Activated T-cell treated with anti-CD3 and anti-CD28 coated beads, Interleukin-2, amount 50 U/mL, for 72 hours (primary cell): ENCODE results near the gene CDK13. TPM values are rescaled to one million over a fixed set of nuclear protein-coding genes. Genes with fewer than 3 reads are reported as not detected.

Source experiments
- ATAC-seq, 2 donors: fragments of 150-1000 bp; cut with Tn5 transposase; replicated peaks in 1 of 2; 2 replicates each; pipeline ENCODE4 v1.10.0; 2021; ENCODE audit warnings: moderate library complexity in 2 of 2, mild to moderate bottlenecking in 1 of 2
- DNase-seq, 2 donors: peaks; one replicate each; pipeline ENCODE4 v3.0.0; 2021 to 2022; ENCODE audit warnings: mixed read lengths in 1 of 2
- H3K27ac Mint-ChIP-seq: one replicate; pipeline ENCODE4 v1.8.0; 2022; ENCODE audit warnings: mild to moderate bottlenecking, moderate library complexity, mixed read lengths
- H3K27me3 Mint-ChIP-seq: one replicate; pipeline ENCODE4 v1.8.0; 2022; ENCODE audit warnings: low read depth, mixed read lengths
- H3K36me3 Mint-ChIP-seq, 2 donors: one replicate each; pipeline ENCODE4 v1.8.0; 2022; ENCODE audit warnings: mixed read lengths in 2 of 2, mild to moderate bottlenecking in 1 of 2; ENCODE audit not compliant: insufficient read depth in 2 of 2
- H3K4me1 Mint-ChIP-seq: one replicate; pipeline ENCODE4 v1.8.0; 2022; ENCODE audit warnings: low read depth, mixed read lengths
- H3K4me3 Mint-ChIP-seq, 2 donors: one replicate each; pipeline ENCODE4 v1.8.0; 2022; ENCODE audit warnings: mild to moderate bottlenecking in 2 of 2, mixed read lengths in 2 of 2, moderate library complexity in 2 of 2
- H3K9me3 Mint-ChIP-seq, 2 donors: one replicate each; pipeline ENCODE4 v1.8.0; 2022; ENCODE audit warnings: mixed read lengths in 2 of 2
- total RNA-seq, 2 donors: library from RNA; stranded (reverse); gene quantifications; one replicate each; pipeline ENCODE4 v1.2.3, GENCODE V29; 2022

CDK13 gene
- total RNA-seq, 2 donors from 2014 or later, result 47.6 to 48.2 TPM

DNA sequence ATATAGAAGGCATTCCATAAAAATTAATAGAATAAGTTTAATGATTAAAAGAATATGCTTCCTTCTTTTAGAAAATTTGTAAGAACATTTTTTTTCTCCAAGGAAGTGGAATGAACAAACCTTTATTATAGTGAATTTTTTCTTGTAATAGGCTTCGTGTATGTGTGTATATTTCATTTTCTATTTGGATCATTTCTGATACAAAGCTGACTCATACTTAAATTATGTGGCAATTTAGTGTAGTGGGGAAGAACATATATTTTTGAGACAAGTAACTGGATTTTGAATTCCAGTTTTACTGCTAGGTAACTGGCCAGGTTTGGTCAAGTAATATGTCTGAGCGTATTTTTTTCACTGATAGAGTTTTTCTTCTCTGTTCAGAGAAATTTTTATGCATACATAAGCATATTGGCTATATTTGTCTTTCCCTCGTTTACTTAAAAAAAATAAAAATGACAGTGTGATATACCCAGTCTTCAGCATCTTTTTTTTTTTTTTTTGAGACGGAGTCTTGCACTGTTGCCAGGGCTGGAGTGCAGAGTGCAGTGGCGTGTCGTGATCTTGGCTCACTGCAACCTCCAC is 50.8 kb downstream of the CDK13 start:
- H3K27ac Mint-ChIP-seq, result no peak overlapping the region
- no peak for ATAC-seq
- no peaks in the 10 kb centered on the region for H3K9me3 Mint-ChIP-seq
- peaks cover 12% of the 10 kb centered on the region for H3K4me1 Mint-ChIP-seq
- DNase-seq, result no peak
- H3K36me3 Mint-ChIP-seq, result peaks cover 0 to 8% of the 10 kb centered on the region in 2 donors
- no peak overlapping the region for H3K4me3 Mint-ChIP-seq
- H3K27me3 Mint-ChIP-seq, result no peaks in the 10 kb centered on the region

DNA sequence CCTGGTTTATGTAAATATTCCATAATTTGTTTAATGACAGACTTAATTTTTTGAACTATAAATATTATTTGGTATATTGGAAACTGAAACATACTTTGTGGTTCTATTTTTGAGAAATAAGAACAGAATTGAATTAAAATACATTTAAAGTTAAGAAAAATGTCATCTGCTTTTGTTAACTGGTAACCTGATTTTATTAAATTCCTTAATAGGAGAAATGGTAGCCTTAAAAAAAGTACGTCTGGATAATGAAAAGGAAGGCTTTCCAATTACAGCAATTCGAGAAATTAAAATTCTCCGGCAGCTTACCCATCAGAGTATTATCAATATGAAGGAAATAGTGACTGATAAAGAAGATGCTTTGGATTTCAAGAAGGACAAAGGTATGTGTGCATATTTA is 51.6 kb downstream of the CDK13 start:
- H3K27ac Mint-ChIP-seq, result no peak overlapping the region
- H3K4me3 Mint-ChIP-seq, result no peak overlapping the region

DNA sequence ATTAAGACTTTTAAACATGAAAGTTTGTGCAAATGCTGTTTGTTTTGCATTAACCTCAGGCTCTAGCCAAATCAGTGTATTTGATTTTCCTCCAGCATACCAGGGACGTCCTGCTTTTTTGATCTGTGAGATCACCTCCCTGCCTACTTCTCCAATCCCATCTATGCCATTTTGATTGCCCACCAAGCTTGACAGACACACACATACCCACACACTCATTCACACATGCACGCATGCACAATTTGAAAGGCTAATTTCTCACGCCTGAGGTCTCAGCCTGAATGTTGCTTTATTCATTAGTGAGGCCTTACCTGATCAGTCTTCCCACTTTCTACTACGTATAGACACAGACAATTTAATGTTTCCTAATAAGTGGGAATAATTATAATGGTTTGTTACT is 53.5 kb downstream of the CDK13 start:
- Mint-ChIP-seq H3K4me1 (peaks cover 15% of the 10 kb centered on the region), H3K36me3 (peaks cover 0 to 6% of the 10 kb centered on the region in 2 donors), H3K4me3 (no peak overlapping the region), H3K9me3 (no peaks in the 10 kb centered on the region), H3K27ac (no peak overlapping the region), H3K27me3 (no peaks in the 10 kb centered on the region)
- ATAC-seq (no peak), DNase-seq (no peak)

More for the DNA sequence above, 51.6 kb downstream of the CDK13 start:
- Mint-ChIP-seq H3K27me3 (no peaks in the 10 kb centered on the region), H3K9me3 (no peaks in the 10 kb centered on the region), H3K4me1 (peaks cover 15% of the 10 kb centered on the region), H3K36me3 (peaks cover 0 to 6% of the 10 kb centered on the region in 2 donors)
- no peak for ATAC-seq
- DNase-seq, result no peak

DNA sequence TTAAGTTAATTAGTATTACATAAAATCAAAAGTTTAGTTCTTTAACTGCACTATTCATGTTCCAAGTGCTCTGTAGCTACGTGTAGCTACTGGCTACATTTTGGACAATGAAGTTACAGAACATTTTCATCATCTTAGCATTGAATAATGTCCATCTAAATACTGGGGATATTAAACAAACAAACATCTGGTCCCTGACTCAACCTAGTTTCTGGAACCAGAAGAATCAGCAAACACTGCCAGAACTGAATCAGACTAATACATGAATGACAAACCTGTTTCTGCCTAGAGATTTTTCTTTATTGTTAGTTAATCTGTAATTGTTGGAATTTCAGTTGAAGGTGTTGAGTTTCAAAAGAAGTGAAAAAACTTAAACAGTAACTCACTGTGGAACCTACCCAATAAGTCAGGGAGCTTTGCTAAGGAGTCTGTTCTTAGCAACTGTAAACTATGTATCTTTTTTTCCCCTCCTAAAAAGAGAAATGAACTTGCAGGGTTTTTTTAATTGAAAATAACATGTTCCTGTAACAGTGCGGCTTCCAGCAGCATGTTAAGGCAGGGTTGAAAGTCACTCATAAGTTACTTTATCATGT is 58.3 kb downstream of the CDK13 start:
- Mint-ChIP-seq H3K36me3 (peaks cover 0 to 3% of the 10 kb centered on the region in 2 donors), H3K27ac (no peak overlapping the region), H3K27me3 (no peaks in the 10 kb centered on the region), H3K4me1 (peaks cover 14% of the 10 kb centered on the region), H3K9me3 (no peaks in the 10 kb centered on the region), H3K4me3 (no peak overlapping the region)
- no peak for DNase-seq
- ATAC-seq, result no peak

DNA sequence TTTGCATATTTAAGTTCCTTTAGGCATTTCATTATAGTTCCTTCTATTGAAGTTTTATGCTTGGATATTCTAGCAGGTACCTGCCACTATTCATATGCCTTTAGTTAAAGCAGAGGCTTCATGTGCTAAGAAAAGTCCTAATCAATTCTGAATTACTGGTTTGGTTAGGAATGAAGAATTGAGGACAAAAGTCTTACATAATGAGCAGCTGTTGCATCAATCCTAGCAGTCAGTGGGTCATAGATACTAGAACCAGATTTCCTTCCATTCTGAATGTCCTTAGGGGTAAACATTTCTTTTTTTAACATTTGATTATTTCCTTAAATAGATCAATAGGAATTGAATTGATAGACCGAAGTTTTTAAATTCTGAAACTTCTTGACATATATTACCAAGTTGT is 59.2 kb downstream of the CDK13 start:
- Mint-ChIP-seq H3K4me1 (peaks cover 17% of the 10 kb centered on the region), H3K4me3 (no peak overlapping the region), H3K36me3 (no peaks in the 10 kb centered on the region), H3K27ac (no peak overlapping the region), H3K27me3 (no peaks in the 10 kb centered on the region), H3K9me3 (no peaks in the 10 kb centered on the region)
- DNase-seq (no peak), ATAC-seq (no peak)

DNA sequence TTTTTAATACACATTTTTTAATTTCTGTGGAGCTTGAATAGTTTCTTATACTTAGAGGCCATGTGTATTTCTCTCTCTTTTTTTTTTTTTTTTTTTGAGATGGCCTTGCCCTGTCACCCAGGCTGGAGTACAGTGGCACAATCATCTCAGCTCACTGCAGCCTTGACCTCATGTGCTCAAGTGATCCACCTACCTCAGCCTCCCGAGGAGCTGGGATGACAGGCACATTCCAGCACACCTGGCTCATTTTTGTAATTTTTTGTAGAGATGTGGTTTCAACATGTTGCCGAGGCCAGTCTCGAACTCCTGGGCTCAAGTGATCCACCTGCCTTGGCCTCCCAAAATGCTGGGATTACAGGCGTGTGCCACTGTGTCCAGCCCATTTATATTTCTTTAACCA is 64.3 kb downstream of the CDK13 start:
- H3K4me3 Mint-ChIP-seq, result no peak overlapping the region
- H3K36me3 Mint-ChIP-seq, result peaks cover 0 to 1% of the 10 kb centered on the region in 2 donors
- no peak overlapping the region for H3K27ac Mint-ChIP-seq
- no peaks in the 10 kb centered on the region for H3K9me3 Mint-ChIP-seq
- DNase-seq (no peak), ATAC-seq (no peak)
- H3K4me1 Mint-ChIP-seq, result peaks cover 31% of the 10 kb centered on the region
- no peaks in the 10 kb centered on the region for H3K27me3 Mint-ChIP-seq

DNA sequence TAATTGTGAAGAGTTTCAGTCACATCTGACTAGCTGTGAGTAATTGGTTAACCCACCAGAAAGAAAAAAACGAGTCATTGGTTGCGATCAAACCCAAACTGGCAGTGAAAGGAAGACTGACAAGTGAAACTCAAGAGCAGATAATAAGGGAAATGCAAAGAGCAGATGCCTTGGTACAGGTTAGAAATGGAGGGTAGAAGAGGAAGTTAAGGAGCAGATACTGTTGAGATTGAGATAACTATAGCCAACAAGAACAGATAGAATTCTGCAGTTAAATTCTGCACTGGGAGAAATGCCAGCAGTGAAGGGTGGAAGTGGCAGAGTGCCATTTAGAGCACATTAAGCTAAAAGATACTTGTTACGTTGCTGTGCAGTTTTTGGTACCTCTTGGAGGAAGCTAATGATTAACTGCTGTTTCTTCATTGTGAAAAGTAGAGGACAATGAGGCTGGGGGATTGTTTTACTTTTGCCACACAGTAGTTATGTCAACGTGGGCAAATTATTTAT is 65.8 kb downstream of the CDK13 start:
- H3K4me1 Mint-ChIP-seq, result peaks cover 31% of the 10 kb centered on the region
- no peak overlapping the region for H3K27ac Mint-ChIP-seq
- H3K9me3 Mint-ChIP-seq, result no peaks in the 10 kb centered on the region
- peaks cover 0 to 1% of the 10 kb centered on the region in 2 donors for H3K36me3 Mint-ChIP-seq
- H3K4me3 Mint-ChIP-seq, result peak overlapping the region in 1 of 2 donors; percentile 0
- DNase-seq, result peak in 1 of 2 donors; percentile 8
- H3K27me3 Mint-ChIP-seq, result no peaks in the 10 kb centered on the region
- ATAC-seq, result peak; percentile 86 to 89

DNA sequence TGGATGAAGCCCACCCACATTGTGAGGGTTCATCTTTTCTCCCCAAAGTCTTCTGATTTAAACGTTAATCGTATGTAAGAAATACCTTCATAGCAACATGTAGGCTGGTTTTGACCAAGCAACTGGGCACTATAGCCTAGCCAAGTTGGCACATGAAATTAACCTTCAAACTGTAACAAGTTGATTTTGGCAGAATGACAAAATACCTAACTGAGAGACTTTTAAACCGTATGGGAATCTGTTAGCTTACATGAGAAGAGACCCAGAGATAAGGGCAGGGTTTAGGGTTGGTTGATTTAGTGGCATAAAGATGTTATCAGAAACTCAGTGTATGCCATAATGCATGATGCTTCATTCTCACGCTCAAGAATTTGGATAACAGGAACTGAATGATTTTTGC is 69.5 kb downstream of the CDK13 start:
- ATAC-seq (no peak), DNase-seq (no peak)
- H3K4me1 Mint-ChIP-seq, result peaks cover 37% of the 10 kb centered on the region
- H3K4me3 Mint-ChIP-seq, result no peak overlapping the region
- H3K9me3 Mint-ChIP-seq, result no peaks in the 10 kb centered on the region
- no peaks in the 10 kb centered on the region for H3K27me3 Mint-ChIP-seq
- H3K27ac Mint-ChIP-seq, result no peak overlapping the region
- H3K36me3 Mint-ChIP-seq, result peaks cover 0 to 3% of the 10 kb centered on the region in 2 donors

DNA sequence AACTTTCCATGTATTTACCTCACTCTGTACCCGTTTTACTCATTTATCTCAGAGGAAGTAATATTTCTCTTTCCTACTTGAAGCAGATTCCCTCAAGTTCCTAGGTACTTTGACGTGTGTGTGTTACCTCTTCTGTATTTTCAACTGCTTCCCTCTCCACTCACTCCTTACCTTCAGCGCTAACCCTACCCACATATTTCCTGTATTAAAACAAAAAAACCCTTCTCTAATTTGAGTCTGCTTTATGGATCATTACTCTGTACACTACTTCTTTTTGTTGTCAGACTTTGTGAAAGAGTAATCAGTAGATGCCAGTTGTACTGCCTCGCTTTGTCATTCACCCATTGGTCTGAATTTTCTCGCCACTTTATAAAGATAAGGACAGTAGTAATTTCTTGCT is 74.0 kb downstream of the CDK13 start:
- no peaks in the 10 kb centered on the region for H3K27me3 Mint-ChIP-seq
- no peak overlapping the region for H3K4me3 Mint-ChIP-seq
- H3K9me3 Mint-ChIP-seq, result no peaks in the 10 kb centered on the region
- no peak overlapping the region for H3K27ac Mint-ChIP-seq
- H3K4me1 Mint-ChIP-seq, result peaks cover 19% of the 10 kb centered on the region
- peaks cover 0 to 5% of the 10 kb centered on the region in 2 donors for H3K36me3 Mint-ChIP-seq
- no peak for ATAC-seq
- no peak for DNase-seq

DNA sequence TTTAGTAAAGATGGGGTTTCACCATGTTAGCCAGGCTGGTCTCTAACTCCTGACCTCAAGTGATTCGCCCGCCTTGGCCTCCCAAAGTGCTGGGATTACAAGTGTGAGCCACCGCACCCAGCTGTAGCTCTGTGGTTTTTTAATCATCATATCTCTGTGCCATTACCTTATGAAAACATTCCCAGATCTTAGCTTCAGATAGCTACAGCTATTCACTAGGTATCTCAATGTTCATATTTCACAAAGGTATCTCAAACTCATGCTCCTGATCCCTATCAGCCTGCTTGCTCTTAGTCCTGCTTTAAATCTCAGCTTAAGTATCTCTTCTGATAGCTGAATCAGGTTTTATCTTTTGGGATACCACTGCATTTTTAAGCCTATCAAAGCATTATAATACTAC is 74.8 kb downstream of the CDK13 start:
- Mint-ChIP-seq H3K36me3 (peaks cover 0 to 5% of the 10 kb centered on the region in 2 donors), H3K9me3 (no peaks in the 10 kb centered on the region), H3K4me1 (peaks cover 19% of the 10 kb centered on the region), H3K27ac (peak overlapping the region; percentile 81), H3K4me3 (no peak overlapping the region), H3K27me3 (no peaks in the 10 kb centered on the region)
- ATAC-seq, result no peak
- DNase-seq, result no peak

DNA sequence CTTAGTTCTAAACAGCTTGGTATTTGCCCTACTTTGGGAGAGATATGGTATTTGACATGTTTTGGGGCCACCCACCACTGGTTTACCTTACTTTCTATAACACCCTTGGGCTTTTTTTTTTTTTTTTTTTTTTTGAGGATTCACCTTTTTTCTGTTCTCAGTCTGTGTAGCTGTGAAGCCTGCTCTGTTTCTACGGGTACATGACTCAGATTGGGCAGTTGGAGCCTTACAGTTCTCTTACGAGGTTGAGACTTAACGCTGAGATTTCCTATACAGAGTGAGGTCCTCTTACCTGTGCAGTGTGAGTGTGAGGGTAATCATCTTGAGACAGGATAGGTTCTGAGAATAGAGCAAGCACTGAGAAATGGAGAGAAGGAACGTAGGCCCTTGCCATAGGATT is 77.5 kb downstream of the CDK13 start:
- Mint-ChIP-seq H3K27ac (no peak overlapping the region), H3K4me3 (no peak overlapping the region), H3K36me3 (peaks cover 0 to 5% of the 10 kb centered on the region in 2 donors), H3K4me1 (peaks cover 18% of the 10 kb centered on the region), H3K9me3 (no peaks in the 10 kb centered on the region), H3K27me3 (no peaks in the 10 kb centered on the region)
- DNase-seq (no peak), ATAC-seq (peak; percentile 41 to 49)

DNA sequence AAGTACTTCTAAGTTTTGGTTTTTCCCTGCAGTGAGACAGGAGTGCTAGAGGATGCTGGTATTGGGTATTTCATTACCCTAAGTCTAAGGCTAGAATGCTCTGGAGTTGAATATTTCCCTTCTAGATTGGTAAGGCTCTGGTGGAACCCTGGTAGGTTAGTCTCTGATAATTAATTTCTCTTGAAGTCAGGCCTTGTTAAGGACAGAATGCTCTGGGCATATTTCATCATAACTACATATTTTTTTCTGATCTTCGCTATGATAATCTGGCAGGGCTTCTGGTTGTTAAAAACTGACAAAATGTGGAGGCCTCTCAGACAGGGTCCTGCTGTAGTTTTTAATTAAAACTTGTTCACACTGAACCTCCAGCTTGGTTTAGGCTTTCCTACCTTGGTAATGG is 83.8 kb downstream of the CDK13 start:
- ATAC-seq, result no peak
- Mint-ChIP-seq H3K36me3 (peaks cover 0 to 4% of the 10 kb centered on the region in 2 donors), H3K4me1 (no peaks in the 10 kb centered on the region), H3K9me3 (no peaks in the 10 kb centered on the region), H3K4me3 (no peak overlapping the region), H3K27me3 (no peaks in the 10 kb centered on the region), H3K27ac (peak overlapping the region; percentile 9)
- no peak for DNase-seq

DNA sequence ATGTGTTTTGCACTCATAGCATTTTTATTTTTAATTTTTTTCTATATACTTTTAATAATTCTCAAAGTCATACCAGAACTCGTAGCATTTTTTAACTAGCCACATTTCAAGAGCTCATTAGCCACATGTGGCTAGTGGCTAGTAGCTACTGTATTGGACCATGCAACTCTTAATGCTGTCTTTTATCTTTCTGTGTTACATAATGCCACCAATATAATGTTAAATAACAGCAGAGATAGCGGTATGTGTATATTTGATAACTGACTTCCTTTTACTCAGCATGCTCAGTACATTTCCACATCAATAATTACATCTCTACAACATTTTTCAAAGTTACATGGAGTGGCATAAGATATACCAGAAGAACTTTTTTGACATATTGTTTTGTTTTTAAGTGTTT is 91.4 kb downstream of the CDK13 start:
- no peak overlapping the region for H3K4me3 Mint-ChIP-seq
- no peaks in the 10 kb centered on the region for H3K4me1 Mint-ChIP-seq
- H3K27ac Mint-ChIP-seq, result no peak overlapping the region
- H3K9me3 Mint-ChIP-seq, result no peaks in the 10 kb centered on the region
- H3K27me3 Mint-ChIP-seq, result no peaks in the 10 kb centered on the region
- H3K36me3 Mint-ChIP-seq, result peaks cover 0 to 4% of the 10 kb centered on the region in 2 donors
- ATAC-seq (no peak), DNase-seq (no peak)

DNA sequence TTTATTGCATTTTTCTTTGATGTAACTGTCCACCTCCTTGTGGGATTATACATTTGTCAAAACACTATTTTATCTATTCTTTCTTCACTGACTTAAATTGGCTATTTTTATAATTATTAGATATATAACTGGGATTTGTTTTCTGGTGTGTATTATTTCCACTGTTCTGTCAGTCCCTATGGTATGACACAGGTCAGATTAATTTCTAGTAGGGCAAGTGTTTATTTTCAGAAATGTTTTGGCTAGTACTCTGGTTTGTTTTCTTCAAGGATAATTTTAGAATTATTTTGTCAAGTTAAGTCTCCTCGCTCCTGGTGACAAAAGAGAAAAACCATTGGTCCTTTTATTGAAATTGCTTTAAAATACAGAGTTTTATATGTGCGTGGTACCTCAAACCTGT is 93.1 kb downstream of the CDK13 start:
- no peaks in the 10 kb centered on the region for H3K4me1 Mint-ChIP-seq
- no peaks in the 10 kb centered on the region for H3K9me3 Mint-ChIP-seq
- no peaks in the 10 kb centered on the region for H3K27me3 Mint-ChIP-seq
- DNase-seq, result no peak
- ATAC-seq, result no peak
- no peak overlapping the region for H3K4me3 Mint-ChIP-seq
- H3K27ac Mint-ChIP-seq, result no peak overlapping the region
- no peaks in the 10 kb centered on the region for H3K36me3 Mint-ChIP-seq
